NCI-H2107 (cell line): ENCODE measurements around the gene RGS7.
"Not testable (repeated sequence)": the region's sequence is repeated elsewhere in the genome, so short reads cannot be mapped to it uniquely, and the experiment has no call there.

ENCODE experiments used
- DNase-seq: peaks from one replicate; lab custom pipeline; 2025; lab: John Stamatoyannopoulos, UW

Gene RGS7

GRCh38 chr1:241139047-241139446, 218.0 kb downstream of the RGS7 start:
- no peak for DNase-seq

- DNase-seq = no peak
Observed at GRCh38 chr1:241138248-241138647, 218.8 kb downstream of the RGS7 start.

GRCh38 chr1:241136389-241136788, 220.6 kb downstream of the RGS7 start:
- DNase-seq = no peak

- DNase-seq = no peak
Observed at GRCh38 chr1:241131636-241132194, 225.3 kb downstream of the RGS7 start.

- DNase-seq = no peak
Observed at GRCh38 chr1:241130881-241131280, 226.1 kb downstream of the RGS7 start.

- DNase-seq = no peak
Observed at GRCh38 chr1:241129207-241129960, 227.6 kb downstream of the RGS7 start.

GRCh38 chr1:241125286-241125685, 231.7 kb downstream of the RGS7 start:
- no peak for DNase-seq

GRCh38 chr1:241118049-241118448, 239.0 kb downstream of the RGS7 start:
- no peak for DNase-seq

GRCh38 chr1:241115784-241116183, 241.2 kb downstream of the RGS7 start:
- DNase-seq = no peak

GRCh38 chr1:241114699-241115233, 242.2 kb downstream of the RGS7 start:
- no peak for DNase-seq

- no peak for DNase-seq
Observed at GRCh38 chr1:241113557-241113956, 243.4 kb downstream of the RGS7 start.

GRCh38 chr1:241109039-241109438, 248.0 kb downstream of the RGS7 start:
- no peak for DNase-seq

GRCh38 chr1:241105147-241105546, 251.9 kb downstream of the RGS7 start:
- DNase-seq = no peak

- no peak for DNase-seq
Observed at GRCh38 chr1:241102664-241103063, 254.3 kb downstream of the RGS7 start.

GRCh38 chr1:241101622-241102021, 255.4 kb downstream of the RGS7 start:
- no peak for DNase-seq

GRCh38 chr1:241097479-241097878, 259.5 kb downstream of the RGS7 start:
- no peak for DNase-seq

- DNase-seq = no peak
Observed at GRCh38 chr1:241096982-241097381, 260.0 kb downstream of the RGS7 start.

GRCh38 chr1:241095847-241096246, 261.2 kb downstream of the RGS7 start:
- no peak for DNase-seq

- DNase-seq = no peak
Observed at GRCh38 chr1:241090798-241091197, 266.2 kb downstream of the RGS7 start.

- DNase-seq = not testable (repeated sequence)
Observed at GRCh38 chr1:241089066-241089465, 267.9 kb downstream of the RGS7 start.

- not testable (repeated sequence) for DNase-seq
Observed at GRCh38 chr1:241088075-241088474, 268.9 kb downstream of the RGS7 start.

- no peak for DNase-seq
Observed at GRCh38 chr1:241086686-241087085, 270.3 kb downstream of the RGS7 start.

- DNase-seq = no peak
Observed at GRCh38 chr1:241083285-241083684, 273.7 kb downstream of the RGS7 start.

GRCh38 chr1:241081473-241081872, 275.5 kb downstream of the RGS7 start:
- no peak for DNase-seq
